Astrocyte of the spinal cord (primary cell): Measurements from ENCODE around the gene ME2.
"Not testable (repeated sequence)": the region's sequence is repeated elsewhere in the genome, so short reads cannot be mapped to it uniquely, and the experiment has no call there.

ENCODE experiments used
- DNase-seq: peaks from one replicate; pipeline ENCODE4 v3.0.0; 2011; ENCODE audit warnings: low read depth, low spot score
- H3K4me3 ChIP-seq: 2 replicates; pipeline ENCODE4 v1.5.1; 2011; ENCODE audit warnings: low read depth, mild to moderate bottlenecking, low read length, moderate library complexity
- in situ Hi-C: cut with HindIII; loops from 2 replicates; pipeline ENCODE4 v1.10.0; 2017; ENCODE audit warnings: low sequenced_read_pairs
- TF ChIP-seq, protein P1 (sequence below): IDR thresholded peaks from 2 replicates; pipeline ENCODE4 v1.5.1; 2012; ENCODE audit warnings: low read depth, mild to moderate bottlenecking, low read length, inconsistent platforms

The ME2 gene

DNA sequence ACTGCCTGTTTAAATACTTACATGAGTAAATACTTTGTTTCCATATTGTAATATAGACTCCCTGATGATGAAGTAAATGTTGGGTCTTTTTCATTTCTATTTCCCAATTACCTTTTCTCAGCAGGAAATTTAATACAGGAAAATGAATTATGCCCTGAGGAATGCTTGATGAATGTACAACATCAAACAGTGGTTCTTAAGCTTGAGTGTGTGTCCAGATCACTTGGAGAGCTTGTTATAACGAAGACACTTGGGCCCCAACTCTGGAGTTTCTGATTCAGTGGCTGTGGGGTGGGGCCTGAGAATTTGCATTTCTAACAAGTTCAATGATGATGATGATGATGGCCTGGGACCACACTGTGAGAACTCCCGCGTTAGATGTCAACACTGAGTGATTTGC is 7.1 kb upstream of the ME2 start:
- in situ Hi-C loops: no loop called here
- TF ChIP-seq, protein P1, sequence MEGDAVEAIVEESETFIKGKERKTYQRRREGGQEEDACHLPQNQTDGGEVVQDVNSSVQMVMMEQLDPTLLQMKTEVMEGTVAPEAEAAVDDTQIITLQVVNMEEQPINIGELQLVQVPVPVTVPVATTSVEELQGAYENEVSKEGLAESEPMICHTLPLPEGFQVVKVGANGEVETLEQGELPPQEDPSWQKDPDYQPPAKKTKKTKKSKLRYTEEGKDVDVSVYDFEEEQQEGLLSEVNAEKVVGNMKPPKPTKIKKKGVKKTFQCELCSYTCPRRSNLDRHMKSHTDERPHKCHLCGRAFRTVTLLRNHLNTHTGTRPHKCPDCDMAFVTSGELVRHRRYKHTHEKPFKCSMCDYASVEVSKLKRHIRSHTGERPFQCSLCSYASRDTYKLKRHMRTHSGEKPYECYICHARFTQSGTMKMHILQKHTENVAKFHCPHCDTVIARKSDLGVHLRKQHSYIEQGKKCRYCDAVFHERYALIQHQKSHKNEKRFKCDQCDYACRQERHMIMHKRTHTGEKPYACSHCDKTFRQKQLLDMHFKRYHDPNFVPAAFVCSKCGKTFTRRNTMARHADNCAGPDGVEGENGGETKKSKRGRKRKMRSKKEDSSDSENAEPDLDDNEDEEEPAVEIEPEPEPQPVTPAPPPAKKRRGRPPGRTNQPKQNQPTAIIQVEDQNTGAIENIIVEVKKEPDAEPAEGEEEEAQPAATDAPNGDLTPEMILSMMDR: no peak
- no peak overlapping the region for H3K4me3 ChIP-seq
- DNase-seq: no peak

- TF ChIP-seq, protein P1: no peak
- no peak for DNase-seq
These were observed 2.9 kb upstream of the ME2 start for GRCh38 chr18:50875966-50876536.

DNA sequence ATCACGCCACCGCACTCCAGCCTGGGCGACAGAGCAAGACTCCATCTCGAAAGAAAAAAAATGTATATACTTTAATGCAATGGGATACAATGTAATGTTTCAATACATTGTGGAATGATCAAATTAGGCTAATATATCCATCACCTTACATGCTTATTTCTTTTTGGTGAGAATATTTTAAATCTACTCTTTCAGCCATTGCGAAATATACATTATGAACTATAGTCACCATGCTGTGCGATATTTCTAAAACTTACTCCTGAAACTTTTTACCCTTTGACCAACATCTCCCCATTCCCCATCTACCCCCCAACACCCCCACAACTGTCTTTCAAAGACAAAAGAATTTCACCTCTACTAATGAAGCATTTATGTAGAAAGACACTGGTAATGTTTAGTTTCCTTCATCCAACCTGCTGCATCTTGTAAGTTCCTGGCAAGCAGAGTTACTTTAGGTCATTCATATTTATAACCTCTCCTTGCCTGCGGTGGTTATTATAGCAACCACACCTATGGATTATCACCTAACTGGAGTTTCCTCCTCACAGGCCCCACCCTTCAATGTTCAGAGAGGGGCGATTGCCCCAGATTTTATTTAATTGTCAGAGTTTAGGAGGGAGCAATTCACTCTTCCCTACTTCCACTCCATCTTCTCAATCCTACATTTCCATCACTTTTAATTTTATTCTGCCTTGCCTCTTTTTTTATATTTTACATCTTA is 1.2 kb upstream of the ME2 start:
- in situ Hi-C loops: no loop called here
- DNase-seq: no peak
- H3K4me3 ChIP-seq: peak overlapping the region; percentile 94
- TF ChIP-seq, protein P1: no peak

More at GRCh38 chr18:50875966-50876536, 2.9 kb upstream of the ME2 start:
- in situ Hi-C loops: no loop called here
- H3K4me3 ChIP-seq: no peak overlapping the region

- H3K4me3 ChIP-seq: peak overlapping the region; percentile 94
- TF ChIP-seq, protein P1: no peak
- in situ Hi-C loops: no loop called here
- peak; percentile 60 for DNase-seq
These were observed 592 bp downstream of the ME2 start for GRCh38 chr18:50879302-50880118.

- peak; percentile 3 for DNase-seq
These were observed 1.2 kb downstream of the ME2 start for GRCh38 chr18:50880119-50880465.

GRCh38 chr18:50880944-50881343 is 2.0 kb downstream of the ME2 start:
- in situ Hi-C loops, H3K4me3 ChIP-seq, DNase-seq: not testable (repeated sequence)

More at GRCh38 chr18:50880119-50880465, 1.2 kb downstream of the ME2 start:
- TF ChIP-seq, protein P1: no peak
- in situ Hi-C loops: no loop called here
- peak overlapping the region; percentile 94 for H3K4me3 ChIP-seq

DNA sequence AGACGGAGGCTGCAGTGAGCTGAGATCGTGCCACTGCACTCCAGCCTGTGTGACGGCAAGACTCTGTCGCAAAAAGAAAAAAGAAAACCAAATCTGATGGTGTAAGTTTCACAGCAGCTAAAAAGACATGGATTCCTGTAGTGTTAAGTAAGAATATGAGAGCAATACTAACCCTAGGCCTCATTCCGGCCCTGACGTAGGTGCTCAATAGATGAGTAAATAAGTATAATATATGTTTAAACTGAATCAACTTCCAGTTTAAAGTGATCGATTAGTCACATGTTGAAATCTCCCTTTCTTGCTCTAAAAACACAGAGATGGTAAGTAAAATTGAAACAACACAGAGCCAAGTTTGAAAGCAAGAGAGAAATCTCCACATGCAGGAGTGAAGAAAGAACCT is 8.0 kb downstream of the ME2 start:
- DNase-seq: no peak
- in situ Hi-C loops: no loop called here
- TF ChIP-seq, protein P1: no peak
- H3K4me3 ChIP-seq: no peak overlapping the region
